GM12873 (cell line): ENCODE results near the gene CDH23.

Experiments used
- CTCF ChIP-seq: IDR thresholded peaks from 2 replicates; pipeline ENCODE4 v1.5.1; 2012; ENCODE audit warnings: low read depth, mild to moderate bottlenecking, moderate library complexity, low read length, control low read depth; ENCODE audit not compliant: insufficient read depth; ENCODE audit errors: missing control alignments

Gene CDH23

DNA sequence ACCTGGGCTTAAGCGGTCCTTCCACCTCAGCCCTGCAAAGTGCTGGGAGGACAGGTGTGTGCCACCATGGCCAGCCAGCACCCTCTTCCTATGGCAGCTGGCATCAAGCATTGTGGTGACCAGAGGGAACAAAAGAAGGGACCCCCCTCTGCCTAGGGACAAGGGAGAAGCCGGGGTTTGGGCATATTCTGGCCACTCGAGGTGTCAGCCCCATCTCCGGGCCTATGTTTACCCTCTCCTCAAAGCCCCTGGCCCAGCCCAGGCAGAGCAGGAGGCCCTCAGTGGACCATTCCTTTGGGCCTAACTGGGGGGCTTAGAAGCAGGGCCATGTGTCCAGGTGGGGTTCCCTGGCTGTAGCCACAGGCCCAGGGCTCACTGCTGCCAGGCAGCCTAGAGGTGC, 352.7 kb downstream of the CDH23 start:
- TF ChIP-seq CTCF: no peak

DNA sequence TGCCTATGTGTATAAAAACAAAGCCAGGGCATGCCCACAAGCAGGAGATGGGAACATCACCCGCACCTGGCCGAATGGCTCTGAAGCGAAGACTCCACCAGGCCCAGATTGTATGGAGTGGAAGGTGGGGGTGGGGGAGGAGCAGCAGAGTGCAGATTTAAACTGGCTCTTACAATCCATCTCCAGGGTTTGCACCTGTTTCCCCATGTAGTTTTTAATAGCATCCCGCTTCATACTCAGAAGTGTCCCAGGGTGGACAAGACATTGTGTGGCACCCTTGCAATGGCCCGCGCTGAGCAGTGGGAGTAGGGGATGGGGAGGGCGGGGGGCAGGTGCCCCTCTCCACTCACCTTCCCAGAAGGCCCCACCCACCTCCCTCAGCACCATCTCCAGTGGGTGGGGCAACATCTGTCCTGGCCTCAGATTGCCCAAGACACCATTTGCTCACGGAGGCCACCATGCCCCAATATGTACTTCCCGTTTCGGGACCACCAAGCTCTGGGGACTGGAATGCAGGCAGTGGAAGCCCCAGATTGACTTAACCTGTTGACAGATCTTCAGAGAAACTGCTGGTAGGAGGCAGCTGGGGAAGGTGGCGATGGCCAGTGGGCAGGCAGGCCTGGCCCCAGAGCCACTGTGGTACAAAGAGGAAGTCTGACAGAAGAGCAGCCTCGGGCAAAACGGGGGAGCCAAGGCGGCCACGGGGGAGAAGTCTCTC, 353.6 kb downstream of the CDH23 start:
- TF ChIP-seq CTCF: no peak

GRCh38 chr10:71750986-71751385, 354.3 kb downstream of the CDH23 start:
- TF ChIP-seq CTCF: no peak

DNA sequence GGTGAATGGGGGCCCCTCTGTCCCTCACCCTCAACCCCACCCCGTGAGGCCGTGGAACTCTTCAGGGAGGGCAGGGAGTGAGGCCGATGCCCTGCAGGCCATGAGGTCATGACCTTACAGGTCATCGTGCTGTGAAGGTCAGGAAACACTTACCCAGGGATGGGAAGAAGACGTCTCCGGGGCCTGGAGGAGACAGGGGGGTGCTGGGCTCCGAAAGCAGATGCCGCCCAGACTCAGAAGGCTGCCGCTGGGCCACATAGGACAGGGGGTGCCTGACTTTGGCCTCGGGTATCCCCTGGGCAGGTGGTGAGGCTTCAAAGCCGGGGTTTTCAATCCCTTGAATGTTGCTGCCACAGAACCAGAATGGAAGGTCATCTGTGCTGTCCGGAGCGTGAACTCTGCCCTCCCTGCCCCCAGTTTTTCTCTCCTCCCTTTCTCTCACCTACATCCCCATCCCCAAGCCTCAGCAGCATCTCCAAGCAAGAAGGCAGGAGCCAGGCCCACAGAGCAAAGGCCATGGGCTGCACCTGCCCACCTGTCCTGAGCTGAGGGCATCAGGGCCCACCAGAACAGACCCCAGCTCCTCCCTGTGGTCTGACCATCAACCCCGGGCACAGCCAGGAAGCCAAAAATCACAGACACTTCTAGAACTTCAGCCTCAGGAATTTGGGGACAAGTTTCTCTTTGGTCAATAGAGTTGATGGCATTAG, 354.9 kb downstream of the CDH23 start:
- TF ChIP-seq CTCF: no peak

DNA sequence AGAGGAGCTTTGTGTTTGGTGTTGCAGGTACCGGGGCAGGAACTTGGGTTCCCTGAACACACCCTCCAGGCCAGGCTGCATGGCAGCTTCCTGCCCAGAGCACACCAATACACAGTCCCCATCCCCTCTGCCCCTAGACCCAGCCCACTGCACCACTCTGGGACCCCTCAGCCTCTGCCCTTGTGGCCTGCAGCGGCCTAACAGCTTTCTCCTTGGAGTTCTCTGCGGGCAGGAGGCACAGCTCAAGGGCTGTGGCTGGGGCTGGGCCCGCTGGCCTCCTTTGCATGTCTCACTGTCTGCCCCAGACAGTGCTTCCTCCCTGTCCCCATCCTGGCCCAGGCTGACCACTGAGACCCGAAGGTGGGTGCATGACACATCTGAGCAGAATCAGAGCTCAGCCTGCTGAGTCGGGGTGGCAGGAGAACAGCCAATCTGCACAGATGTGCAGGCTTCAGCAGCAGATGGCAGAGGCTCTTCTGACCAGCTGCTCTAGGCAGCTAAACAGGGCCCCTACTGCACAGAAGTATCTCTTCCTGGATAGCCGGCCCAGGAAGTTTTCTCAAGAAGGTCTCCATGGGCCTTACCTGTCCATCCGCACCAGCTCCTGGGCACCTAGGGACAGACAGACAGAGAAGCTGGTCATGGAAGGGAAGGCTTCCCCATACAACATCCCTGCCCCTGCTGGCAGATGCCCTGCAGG, 355.8 kb downstream of the CDH23 start:
- no peak for TF ChIP-seq CTCF

- TF ChIP-seq CTCF: no peak
These were observed 356.6 kb downstream of the CDH23 start for GRCh38 chr10:71753091-71753959.
